Stimulated activated CD8-positive, alpha-beta memory T cell treated with anti-CD3 and anti-CD28 coated beads, Interleukin-4, amount 100 ng/mL, for 24 hours (primary cell): Measurements from ENCODE around the gene TCF23.
"Not testable (repeated sequence)": the region's sequence is repeated elsewhere in the genome, so short reads cannot be mapped to it uniquely, and the experiment has no call there.

Experiments used
- DNase-seq: peaks from one replicate; pipeline ENCODE4 v3.0.0-alpha.2; 2020; ENCODE audit warnings: low read depth

Gene TCF23

GRCh38 chr2:27191070-27191829 lies 42.4 kb downstream of the TCF23 start:
- no peak for DNase-seq

GRCh38 chr2:27194538-27195354 lies 45.9 kb downstream of the TCF23 start:
- DNase-seq, result no peak

- DNase-seq, result not testable (repeated sequence)
Measured at GRCh38 chr2:27195799-27196198, 47.0 kb downstream of the TCF23 start.

GRCh38 chr2:27198068-27198467 lies 49.3 kb downstream of the TCF23 start:
- not testable (repeated sequence) for DNase-seq

GRCh38 chr2:27198627-27199026 lies 49.8 kb downstream of the TCF23 start:
- no peak for DNase-seq

- DNase-seq, result no peak
Measured at GRCh38 chr2:27199241-27199640, 50.4 kb downstream of the TCF23 start.

GRCh38 chr2:27201675-27202074 lies 52.9 kb downstream of the TCF23 start:
- DNase-seq, result no peak

- DNase-seq, result no peak
Measured at GRCh38 chr2:27202854-27203253, 54.0 kb downstream of the TCF23 start.

GRCh38 chr2:27203741-27204140 lies 54.9 kb downstream of the TCF23 start:
- no peak for DNase-seq

- DNase-seq, result no peak
Measured at GRCh38 chr2:27204566-27204965, 55.8 kb downstream of the TCF23 start.

- no peak for DNase-seq
Measured at GRCh38 chr2:27205206-27205605, 56.4 kb downstream of the TCF23 start.

GRCh38 chr2:27206346-27206745 lies 57.5 kb downstream of the TCF23 start:
- DNase-seq, result no peak
